ENCODE measurements around the gene CCDC78.

CCDC78 gene

DNA sequence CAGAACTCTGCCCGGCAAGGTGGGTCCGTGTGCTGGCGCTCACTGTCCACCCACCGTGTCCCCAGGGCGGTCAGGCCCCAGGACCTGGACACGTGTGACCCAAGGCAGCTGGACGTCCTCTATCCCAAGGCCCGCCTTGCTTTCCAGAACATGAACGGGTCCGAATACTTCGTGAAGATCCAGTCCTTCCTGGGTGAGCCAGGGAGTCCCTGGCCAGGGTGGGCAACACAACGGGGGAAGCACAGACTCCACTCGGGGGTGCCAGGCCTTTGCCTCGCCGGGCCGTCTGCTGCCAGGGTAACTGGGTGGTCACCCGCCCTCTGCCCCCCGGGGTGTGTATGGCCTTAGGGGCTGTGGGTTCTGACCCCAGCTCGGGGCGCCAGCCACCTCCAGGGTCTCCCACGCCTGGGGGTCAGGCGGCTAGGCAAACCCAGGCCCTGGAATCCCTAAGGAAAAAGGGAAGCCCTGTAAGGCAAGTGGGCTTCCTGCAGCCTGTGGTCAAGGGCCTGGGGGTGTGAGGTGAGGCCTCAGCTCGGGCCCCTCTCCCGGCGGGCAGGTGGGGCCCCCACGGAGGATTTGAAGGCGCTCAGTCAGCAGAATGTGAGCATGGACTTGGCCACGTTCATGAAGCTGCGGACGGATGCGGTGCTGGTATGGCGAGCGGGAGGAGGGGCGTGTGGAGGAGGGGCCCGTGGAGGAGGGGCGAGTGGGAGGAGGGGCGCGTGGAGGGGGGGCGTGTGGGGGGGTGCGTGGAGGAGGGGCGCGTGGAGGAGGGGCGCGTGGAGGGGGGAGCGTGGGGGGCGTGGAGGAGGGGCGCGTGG is 40.8 kb upstream of the CCDC78 start:
- Histone ChIP-seq H3K4me1 (ENCODE audit: control insufficient read depth, insufficient read depth, low read length, poor library complexity, severe bottlenecking) (no peaks in the 10 kb centered on the region), H3K4me3 (ENCODE audit: extremely low read depth, insufficient read depth, low read length, poor library complexity, severe bottlenecking) (no peak overlapping the region), H3K36me3 (ENCODE audit: control insufficient read depth, insufficient read depth, low read length) (no peaks in the 10 kb centered on the region), H3K9me3 (ENCODE audit: control insufficient read depth, low read length) (no peaks in the 10 kb centered on the region), H3K27ac (ENCODE audit: low read depth, low read length, severe bottlenecking) (no peak overlapping the region)
- WGBS, 2 experiments (ENCODE audit: insufficient coverage in 2 of 2), result 85 to 86% methylated on average over 24 to 27 of the region's 48 CpGs

GRCh38 chr16:766008-766819 is 40.0 kb upstream of the CCDC78 start:
- Histone ChIP-seq H3K36me3 (ENCODE audit: control insufficient read depth, insufficient read depth, low read length) (no peaks in the 10 kb centered on the region), H3K4me1 (ENCODE audit: control insufficient read depth, insufficient read depth, low read length, poor library complexity, severe bottlenecking) (no peaks in the 10 kb centered on the region), H3K9me3 (ENCODE audit: control insufficient read depth, low read length) (no peaks in the 10 kb centered on the region), H3K4me3 (ENCODE audit: extremely low read depth, insufficient read depth, low read length, poor library complexity, severe bottlenecking) (no peak overlapping the region), H3K27ac (ENCODE audit: low read depth, low read length, severe bottlenecking) (no peak overlapping the region)
- WGBS, 2 experiments (ENCODE audit: insufficient coverage in 2 of 2), result 93 to 97% methylated on average over 26 to 28 of the region's 29 CpGs

GRCh38 chr16:765488-765865 is 39.2 kb upstream of the CCDC78 start:
- Histone ChIP-seq H3K36me3 (ENCODE audit: control insufficient read depth, insufficient read depth, low read length) (no peaks in the 10 kb centered on the region), H3K4me3 (ENCODE audit: extremely low read depth, insufficient read depth, low read length, poor library complexity, severe bottlenecking) (no peak overlapping the region), H3K9me3 (ENCODE audit: control insufficient read depth, low read length) (no peaks in the 10 kb centered on the region), H3K4me1 (ENCODE audit: control insufficient read depth, insufficient read depth, low read length, poor library complexity, severe bottlenecking) (no peaks in the 10 kb centered on the region), H3K27ac (ENCODE audit: low read depth, low read length, severe bottlenecking) (no peak overlapping the region)
- 92 to 95% methylated on average over 27 to 28 of the region's 29 CpGs for WGBS, 2 experiments (ENCODE audit: insufficient coverage in 2 of 2)

DNA sequence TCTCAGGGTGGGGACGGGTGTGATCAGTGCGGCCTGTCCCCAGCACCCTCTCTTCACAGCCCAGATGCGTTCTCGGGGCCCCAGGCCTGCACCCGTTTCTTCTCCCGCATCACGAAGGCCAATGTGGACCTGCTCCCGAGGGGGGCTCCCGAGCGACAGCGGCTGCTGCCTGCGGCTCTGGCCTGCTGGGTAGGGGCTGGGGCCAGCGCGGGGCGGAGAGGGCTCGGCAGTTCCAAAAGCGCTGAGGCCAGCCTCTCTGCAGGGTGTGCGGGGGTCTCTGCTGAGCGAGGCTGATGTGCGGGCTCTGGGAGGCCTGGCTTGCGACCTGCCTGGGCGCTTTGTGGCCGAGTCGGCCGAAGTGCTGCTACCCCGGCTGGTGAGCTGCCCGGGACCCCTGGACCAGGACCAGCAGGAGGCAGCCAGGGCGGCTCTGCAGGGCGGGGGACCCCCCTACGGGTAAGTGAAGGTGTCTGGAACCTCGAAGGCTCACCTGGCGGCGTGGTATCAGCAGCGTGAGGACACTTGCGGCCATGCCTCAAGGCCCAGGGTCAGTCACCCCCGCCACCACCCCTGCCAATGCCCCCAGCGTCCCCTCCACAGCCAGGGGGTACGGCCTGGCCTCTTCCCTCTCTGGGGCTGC is 38.7 kb upstream of the CCDC78 start:
- H3K36me3 ChIP-seq (ENCODE audit: control insufficient read depth, insufficient read depth, low read length), result no peaks in the 10 kb centered on the region
- H3K9me3 ChIP-seq (ENCODE audit: control insufficient read depth, low read length), result no peaks in the 10 kb centered on the region
- no peaks in the 10 kb centered on the region for H3K4me1 ChIP-seq (ENCODE audit: control insufficient read depth, insufficient read depth, low read length, poor library complexity, severe bottlenecking)
- no peak overlapping the region for H3K4me3 ChIP-seq (ENCODE audit: extremely low read depth, insufficient read depth, low read length, poor library complexity, severe bottlenecking)
- no peak overlapping the region for H3K27ac ChIP-seq (ENCODE audit: low read depth, low read length, severe bottlenecking)
- 91 to 92% methylated on average over 29 to 36 of the region's 38 CpGs for WGBS, 2 experiments (ENCODE audit: insufficient coverage in 2 of 2)

GRCh38 chr16:764184-764750 is 38.0 kb upstream of the CCDC78 start:
- H3K27ac ChIP-seq (ENCODE audit: low read depth, low read length, severe bottlenecking), result no peak overlapping the region
- 85 to 92% methylated on average over 9 to 16 of the region's 20 CpGs for WGBS, 2 experiments (ENCODE audit: insufficient coverage in 2 of 2)

DNA sequence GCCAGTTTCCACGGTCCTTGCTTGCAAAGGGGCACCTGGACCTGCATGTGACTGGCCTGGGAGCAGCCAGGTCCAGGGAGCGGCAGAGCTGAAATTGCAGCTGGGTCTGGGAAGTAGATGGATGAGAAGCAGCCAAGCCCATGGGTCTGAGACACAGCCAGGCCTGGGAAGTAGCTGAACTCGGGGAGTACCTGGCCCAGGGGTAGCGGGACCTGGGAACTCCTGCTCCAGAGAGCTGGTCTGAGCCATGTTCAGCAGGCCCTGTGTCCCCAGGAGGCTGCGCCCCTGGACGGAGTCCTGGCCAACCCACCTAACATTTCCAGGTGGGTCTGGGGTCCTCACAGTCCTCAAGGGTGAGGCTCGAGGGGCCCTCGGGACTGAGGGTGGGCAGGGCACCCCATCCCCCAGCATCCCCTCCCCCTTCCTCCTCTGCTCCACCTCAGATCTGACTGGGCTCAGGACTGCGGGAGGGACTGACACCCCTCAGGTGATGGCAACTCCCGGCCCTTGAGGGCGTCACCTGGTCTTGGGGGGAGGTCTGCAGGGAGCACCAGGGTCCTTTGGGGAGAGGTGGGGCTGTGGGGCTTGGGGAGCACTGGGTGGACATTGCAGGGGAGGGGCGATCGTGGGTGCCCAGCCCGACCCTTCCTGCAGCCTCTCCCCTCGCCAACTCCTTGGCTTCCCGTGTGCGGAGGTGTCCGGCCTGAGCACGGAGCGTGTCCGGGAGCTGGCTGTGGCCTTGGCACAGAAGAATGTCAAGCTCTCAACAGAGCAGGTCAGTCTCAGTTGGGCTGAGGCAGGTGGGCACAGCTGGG is 37.3 kb upstream of the CCDC78 start:
- 90 to 94% methylated on average over 9 to 15 of the region's 21 CpGs for WGBS, 2 experiments (ENCODE audit: insufficient coverage in 2 of 2)
- Histone ChIP-seq H3K36me3 (ENCODE audit: control insufficient read depth, insufficient read depth, low read length) (no peaks in the 10 kb centered on the region), H3K27ac (ENCODE audit: low read depth, low read length, severe bottlenecking) (no peak overlapping the region), H3K4me1 (ENCODE audit: control insufficient read depth, insufficient read depth, low read length, poor library complexity, severe bottlenecking) (no peaks in the 10 kb centered on the region), H3K9me3 (ENCODE audit: control insufficient read depth, low read length) (no peaks in the 10 kb centered on the region), H3K4me3 (ENCODE audit: extremely low read depth, insufficient read depth, low read length, poor library complexity, severe bottlenecking) (no peak overlapping the region)

More at GRCh38 chr16:764184-764750, 38.0 kb upstream of the CCDC78 start:
- Histone ChIP-seq H3K4me3 (ENCODE audit: extremely low read depth, insufficient read depth, low read length, poor library complexity, severe bottlenecking) (no peak overlapping the region), H3K36me3 (ENCODE audit: control insufficient read depth, insufficient read depth, low read length) (no peaks in the 10 kb centered on the region), H3K4me1 (ENCODE audit: control insufficient read depth, insufficient read depth, low read length, poor library complexity, severe bottlenecking) (no peaks in the 10 kb centered on the region), H3K9me3 (ENCODE audit: control insufficient read depth, low read length) (no peaks in the 10 kb centered on the region)

- Histone ChIP-seq H3K4me3 (ENCODE audit: extremely low read depth, insufficient read depth, low read length, poor library complexity, severe bottlenecking) (no peak overlapping the region), H3K36me3 (ENCODE audit: control insufficient read depth, insufficient read depth, low read length) (no peaks in the 10 kb centered on the region), H3K9me3 (ENCODE audit: control insufficient read depth, low read length) (no peaks in the 10 kb centered on the region), H3K4me1 (ENCODE audit: control insufficient read depth, insufficient read depth, low read length, poor library complexity, severe bottlenecking) (no peaks in the 10 kb centered on the region), H3K27ac (ENCODE audit: low read depth, low read length, severe bottlenecking) (no peak overlapping the region)
- WGBS, 2 experiments (ENCODE audit: insufficient coverage in 2 of 2), result 92 to 93% methylated on average over 12 to 15 of the region's 17 CpGs
Observed at GRCh38 chr16:762595-763268, 36.5 kb upstream of the CCDC78 start.

- 84 to 87% methylated on average over 16 to 19 of the region's 22 CpGs for WGBS, 2 experiments (ENCODE audit: insufficient coverage in 2 of 2)
- Histone ChIP-seq H3K4me3 (ENCODE audit: extremely low read depth, insufficient read depth, low read length, poor library complexity, severe bottlenecking) (no peak overlapping the region), H3K36me3 (ENCODE audit: control insufficient read depth, insufficient read depth, low read length) (no peaks in the 10 kb centered on the region), H3K27ac (ENCODE audit: low read depth, low read length, severe bottlenecking) (no peak overlapping the region), H3K4me1 (ENCODE audit: control insufficient read depth, insufficient read depth, low read length, poor library complexity, severe bottlenecking) (no peaks in the 10 kb centered on the region), H3K9me3 (ENCODE audit: control insufficient read depth, low read length) (no peaks in the 10 kb centered on the region)
Observed at GRCh38 chr16:761625-762513, 35.6 kb upstream of the CCDC78 start.
